Right kidney (tissue), 1 donor: Measurements from ENCODE around the gene SLC22A4.

Experiments
- DNase-seq: peaks from one replicate; pipeline ENCODE4 v3.0.0-alpha.2; 2016

SLC22A4 gene

DNA sequence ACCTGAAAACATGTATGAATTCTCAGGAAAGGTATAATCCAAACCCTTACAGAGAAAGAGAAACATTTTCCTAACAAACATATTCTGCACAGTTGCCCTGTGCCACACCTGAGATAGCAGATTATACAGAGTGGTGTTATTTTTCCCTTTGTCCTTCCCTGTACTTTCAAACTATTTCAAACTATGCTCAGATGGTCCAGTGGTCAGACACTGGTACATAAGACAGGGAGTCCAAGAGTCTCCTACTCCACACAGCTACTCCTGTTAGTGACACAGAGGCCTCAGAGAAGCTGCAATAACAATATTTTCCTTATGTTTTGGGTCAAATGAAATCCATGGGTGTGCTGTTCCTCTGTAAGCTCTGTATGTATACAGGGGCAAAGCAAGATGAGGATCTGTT is 45.3 kb downstream of the SLC22A4 start:
- no peak for DNase-seq

- no peak for DNase-seq
Measured at GRCh38 chr5:132342291-132343180, 48.3 kb downstream of the SLC22A4 start.

GRCh38 chr5:132344775-132345514 is 50.8 kb downstream of the SLC22A4 start:
- DNase-seq, result no peak

DNA sequence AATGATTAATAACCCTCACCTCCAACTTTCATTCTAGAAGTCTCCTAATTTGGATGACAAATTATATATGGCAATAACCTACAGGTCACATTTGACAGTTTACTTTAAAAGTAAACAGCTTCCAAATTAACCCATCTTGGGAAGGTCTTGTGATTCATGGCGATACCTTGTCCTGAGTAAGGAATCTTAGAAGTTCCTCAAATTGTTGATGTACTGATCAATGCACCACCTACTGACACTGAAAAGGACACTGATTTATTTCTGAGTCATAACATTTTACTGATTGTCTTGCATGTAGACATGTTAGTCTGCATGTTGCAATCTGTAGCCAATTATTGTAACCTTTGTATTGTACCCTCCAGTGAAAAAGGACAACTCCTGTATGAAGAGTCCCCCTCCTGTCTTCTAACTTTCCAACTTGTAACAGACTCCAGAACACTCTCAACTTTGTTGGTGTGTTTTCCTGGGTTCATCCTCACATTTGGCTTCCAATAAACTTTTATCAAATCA is 59.3 kb downstream of the SLC22A4 start:
- DNase-seq, result no peak

DNA sequence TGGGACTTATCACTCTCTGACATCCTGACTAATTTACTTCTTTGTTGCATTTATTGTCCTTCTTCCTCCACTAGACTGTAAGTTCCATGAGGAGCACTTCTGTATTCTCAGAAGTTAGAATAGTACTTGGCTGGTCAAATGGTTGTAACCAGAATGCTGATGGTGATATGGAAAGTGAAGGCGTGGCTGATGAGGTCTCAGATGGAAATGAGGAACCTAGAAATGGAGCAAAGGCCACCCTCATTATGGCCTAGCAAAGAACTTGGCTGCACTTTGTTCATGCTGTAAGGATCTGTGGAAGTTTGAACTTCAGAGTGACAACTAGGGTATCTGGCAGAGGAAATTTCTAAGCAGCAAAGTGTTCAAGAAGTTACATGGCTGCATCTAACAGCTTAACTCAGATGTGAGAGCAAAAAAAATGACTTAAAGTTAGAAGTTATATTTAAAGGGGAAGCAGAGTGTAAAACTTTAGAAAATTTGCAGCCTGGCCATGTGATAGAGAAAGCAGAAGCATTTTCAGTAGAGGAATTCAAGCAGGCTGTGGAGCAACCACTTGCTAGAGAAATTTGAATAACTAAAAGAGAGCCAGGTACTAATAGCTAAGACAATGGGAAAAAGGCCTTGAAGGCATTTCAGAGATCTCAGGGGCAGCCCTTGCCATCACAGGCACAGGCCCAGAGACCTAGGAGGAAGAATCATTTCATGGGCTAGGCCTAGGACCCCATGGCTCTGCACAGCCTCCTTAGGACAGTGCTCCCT is 60.4 kb downstream of the SLC22A4 start:
- no peak for DNase-seq

DNA sequence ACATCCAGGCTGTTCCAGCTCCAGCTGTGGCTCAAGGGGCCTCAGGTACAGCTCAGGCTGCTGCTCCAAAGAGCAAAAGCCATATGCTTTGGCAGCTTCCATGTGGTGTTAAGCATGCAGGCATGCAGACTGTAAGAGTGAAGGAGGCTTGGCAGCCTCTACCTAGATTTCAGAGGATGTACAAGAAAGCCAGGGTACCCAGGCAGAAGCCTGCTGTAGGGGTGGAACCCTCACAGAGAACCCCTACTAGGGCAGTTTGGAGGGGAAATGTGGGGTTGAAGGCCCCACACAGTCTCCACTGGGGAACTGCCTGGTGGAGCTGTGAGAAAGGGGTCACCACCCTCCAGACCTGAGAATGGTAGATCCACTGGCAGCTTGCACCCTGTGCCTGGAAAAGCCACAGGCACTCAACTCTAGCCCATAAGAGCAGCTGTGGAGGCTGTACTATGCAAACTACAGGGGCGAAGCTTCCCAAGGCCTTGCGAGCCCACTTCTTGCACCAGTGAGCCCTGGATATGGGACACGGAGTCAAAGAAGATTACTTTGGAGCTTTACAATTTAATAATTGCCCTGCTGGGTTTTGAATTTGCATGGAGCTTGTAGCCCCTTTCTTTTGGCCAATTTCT is 61.1 kb downstream of the SLC22A4 start:
- DNase-seq, result no peak

DNA sequence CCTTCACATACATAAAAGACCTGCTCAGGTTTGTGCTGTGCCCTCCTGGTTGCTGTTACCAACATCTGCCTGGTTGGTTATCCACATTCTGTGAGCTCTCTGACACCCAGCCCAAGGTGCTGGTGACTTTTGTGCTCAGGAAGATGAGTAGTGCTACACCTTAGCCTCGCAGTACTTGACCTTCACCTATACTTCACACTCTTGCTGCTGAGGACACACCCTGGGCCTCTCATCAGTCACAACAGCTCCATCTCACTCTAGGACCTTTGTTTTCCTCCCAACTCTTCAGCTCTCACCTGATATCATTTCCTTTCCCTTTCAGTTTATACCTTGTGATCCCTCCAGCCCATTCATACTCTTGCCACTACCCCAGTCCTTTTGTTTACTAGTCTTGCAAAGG is 64.6 kb downstream of the SLC22A4 start:
- DNase-seq, result no peak

DNA sequence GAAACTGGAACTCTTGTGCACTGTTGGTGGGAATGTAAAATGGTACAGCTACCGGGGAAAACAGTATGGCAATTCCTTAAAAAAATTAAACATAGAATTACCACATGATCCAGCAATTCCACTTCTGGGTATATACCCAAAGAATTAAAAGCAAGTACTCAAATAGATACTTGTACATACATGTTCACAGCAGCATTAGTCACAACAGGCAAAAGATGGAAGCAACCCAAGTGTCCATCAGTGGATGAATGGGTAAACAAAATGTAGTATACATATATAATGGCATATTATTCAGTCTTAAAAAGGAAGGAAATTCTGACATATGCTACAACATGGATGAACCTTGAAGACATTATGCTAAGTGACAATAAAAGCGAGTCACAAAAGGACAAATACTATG is 67.9 kb downstream of the SLC22A4 start:
- no peak for DNase-seq

GRCh38 chr5:132363431-132364112 is 69.4 kb downstream of the SLC22A4 start:
- DNase-seq, result no peak

- no peak for DNase-seq
Measured at GRCh38 chr5:132364319-132364718, 70.1 kb downstream of the SLC22A4 start.

DNA sequence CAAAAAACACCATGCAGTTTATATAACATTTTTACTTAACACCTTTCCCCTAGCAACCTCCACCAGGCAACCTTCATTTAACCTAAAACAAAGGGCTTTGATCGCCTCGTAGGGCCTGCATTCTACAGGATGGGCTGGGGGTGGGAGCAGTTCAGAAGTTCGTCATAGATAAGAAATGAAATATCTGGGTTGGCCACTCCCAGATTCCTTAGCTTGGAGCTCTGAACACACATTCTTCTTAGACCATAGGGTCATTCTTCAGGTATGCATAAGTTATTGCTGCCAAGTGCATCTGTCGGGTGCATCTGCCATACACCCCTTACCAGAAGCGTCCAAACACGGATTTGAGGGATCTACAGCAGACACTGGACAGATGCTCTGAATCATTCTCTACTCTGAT is 71.0 kb downstream of the SLC22A4 start:
- no peak for DNase-seq

- no peak for DNase-seq
Measured at GRCh38 chr5:132368186-132368585, 74.0 kb downstream of the SLC22A4 start.

- no peak for DNase-seq
Measured at GRCh38 chr5:132369007-132369473, 74.8 kb downstream of the SLC22A4 start.

DNA sequence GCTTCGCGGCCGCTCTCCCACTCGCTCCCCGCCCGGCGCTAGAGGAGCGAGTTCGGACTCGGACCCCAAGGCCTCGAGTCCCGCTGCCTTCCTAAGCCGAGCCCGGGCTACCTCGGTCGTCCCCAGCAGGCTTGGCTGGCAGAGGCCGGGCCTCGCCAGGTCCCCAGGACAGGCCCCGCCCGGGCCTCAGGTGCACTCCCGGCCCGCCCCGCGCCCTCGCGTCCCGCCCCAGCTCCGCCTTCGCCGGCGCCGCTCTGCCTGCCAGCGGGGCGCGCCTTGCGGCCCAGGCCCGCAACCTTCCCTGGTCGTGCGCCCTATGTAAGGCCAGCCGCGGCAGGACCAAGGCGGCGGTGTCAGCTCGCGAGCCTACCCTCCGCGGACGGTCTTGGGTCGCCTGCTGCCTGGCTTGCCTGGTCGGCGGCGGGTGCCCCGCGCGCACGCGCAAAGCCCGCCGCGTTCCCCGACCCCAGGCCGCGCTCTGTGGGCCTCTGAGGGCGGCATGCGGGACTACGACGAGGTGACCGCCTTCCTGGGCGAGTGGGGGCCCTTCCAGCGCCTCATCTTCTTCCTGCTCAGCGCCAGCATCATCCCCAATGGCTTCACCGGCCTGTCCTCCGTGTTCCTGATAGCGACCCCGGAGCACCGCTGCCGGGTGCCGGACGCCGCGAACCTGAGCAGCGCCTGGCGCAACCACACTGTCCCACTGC is 75.4 kb downstream of the SLC22A4 start, which contains the start of gene SLC22A5:
TSS of gene SLC22A5 (plus strand) at position 237 of the 707 bp plus-strand sequence. CDS start at position 500, 263 bp downstream.
- DNase-seq, result peak; percentile 97

DNA sequence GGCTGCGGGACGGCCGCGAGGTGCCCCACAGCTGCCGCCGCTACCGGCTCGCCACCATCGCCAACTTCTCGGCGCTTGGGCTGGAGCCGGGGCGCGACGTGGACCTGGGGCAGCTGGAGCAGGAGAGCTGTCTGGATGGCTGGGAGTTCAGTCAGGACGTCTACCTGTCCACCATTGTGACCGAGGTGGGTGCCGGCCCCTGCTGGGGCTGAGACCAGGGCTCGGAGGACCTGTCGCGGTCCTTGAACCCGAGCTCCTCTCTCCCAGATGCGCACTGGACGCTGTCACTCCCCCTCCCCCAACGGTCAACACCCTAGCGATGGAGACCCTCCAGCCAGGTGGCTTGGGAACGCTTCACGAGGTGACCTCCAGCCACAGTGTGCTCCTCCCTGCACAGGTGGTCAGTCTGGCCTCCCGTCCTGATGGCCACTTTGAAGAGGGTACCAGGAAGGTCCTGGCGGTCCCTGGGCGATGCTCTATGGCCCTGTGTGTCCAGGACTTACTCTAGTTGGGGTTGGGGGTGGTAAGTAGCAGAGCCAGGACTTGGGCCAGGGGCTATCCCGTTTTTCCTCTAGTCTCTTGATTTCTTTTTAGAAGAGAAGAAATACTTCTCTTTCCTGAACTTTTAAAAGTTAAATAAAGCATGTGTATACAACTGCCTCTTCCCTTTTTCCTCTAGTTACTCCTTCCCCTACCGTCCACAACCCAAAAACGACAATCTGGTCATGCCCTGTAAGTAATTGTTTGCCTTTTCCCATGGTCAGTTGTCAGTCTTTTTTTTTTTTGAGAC is 76.2 kb downstream of the SLC22A4 start:
- DNase-seq, result no peak

GRCh38 chr5:132370971-132371602 is 76.9 kb downstream of the SLC22A4 start:
- DNase-seq, result no peak

DNA sequence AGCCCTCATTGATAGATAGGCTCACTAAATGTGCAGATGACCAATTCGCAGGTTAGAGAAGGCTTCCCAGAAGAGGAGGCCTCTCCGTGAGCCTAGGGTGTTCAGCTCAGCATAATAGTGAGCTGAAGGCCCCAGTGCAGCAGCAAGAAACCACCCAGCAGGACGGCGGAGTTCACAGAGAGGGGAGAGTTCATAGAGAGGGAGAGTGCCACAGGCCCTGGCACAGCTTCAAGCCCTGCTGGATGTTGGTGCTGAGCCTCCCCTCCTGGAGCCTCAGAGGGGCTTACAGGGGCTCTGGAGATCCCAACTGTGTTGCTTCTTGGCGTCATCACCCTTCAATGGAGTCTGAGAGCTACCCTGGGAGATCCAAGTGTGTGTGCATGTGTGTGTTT is 77.4 kb downstream of the SLC22A4 start:
- DNase-seq, result no peak

DNA sequence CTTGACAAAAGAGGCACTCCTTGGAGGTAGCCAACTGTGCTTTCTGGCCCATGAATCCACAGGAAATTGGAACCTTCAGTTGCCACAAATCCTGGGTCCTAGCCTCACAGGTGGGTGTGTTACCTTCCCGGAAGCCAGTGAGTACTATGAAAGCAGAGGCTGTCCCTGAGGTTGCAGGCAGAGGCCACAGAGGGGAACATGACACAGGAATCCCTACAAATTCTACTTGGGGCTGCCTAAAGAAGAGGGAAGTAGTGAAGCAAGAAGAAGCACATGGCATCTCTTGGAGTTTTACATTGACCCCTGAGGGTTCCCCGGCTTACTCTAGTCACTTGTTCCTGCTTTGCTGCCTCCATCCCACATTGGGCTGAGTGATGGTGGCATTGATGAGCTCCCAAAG is 77.9 kb downstream of the SLC22A4 start:
- DNase-seq, result no peak

DNA sequence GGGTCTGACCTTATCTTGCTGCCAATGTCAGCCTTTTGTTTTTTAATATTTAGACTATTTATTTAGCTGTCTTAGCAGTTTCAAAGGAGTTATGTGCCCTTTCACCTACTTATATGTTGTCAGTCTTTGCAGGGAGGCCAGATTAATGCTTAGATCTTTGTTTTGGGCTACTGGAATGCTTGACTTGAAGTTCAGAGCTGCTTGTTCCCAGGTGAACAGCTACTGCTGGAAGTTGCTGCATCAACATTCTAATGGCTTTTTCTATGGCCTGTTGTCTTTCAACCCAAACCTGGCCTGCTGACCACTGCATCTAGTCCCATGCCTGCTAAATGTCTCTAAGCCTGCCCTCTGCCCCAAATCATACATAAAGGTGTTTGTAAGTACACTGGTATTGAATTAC is 78.3 kb downstream of the SLC22A4 start:
- no peak for DNase-seq
